Measurements from ENCODE around the gene SERPING1.

- TF ChIP-seq POLR2A (IDR thresholded peaks at IDR 0.05), result no peak
- TF ChIP-seq, protein P1, sequence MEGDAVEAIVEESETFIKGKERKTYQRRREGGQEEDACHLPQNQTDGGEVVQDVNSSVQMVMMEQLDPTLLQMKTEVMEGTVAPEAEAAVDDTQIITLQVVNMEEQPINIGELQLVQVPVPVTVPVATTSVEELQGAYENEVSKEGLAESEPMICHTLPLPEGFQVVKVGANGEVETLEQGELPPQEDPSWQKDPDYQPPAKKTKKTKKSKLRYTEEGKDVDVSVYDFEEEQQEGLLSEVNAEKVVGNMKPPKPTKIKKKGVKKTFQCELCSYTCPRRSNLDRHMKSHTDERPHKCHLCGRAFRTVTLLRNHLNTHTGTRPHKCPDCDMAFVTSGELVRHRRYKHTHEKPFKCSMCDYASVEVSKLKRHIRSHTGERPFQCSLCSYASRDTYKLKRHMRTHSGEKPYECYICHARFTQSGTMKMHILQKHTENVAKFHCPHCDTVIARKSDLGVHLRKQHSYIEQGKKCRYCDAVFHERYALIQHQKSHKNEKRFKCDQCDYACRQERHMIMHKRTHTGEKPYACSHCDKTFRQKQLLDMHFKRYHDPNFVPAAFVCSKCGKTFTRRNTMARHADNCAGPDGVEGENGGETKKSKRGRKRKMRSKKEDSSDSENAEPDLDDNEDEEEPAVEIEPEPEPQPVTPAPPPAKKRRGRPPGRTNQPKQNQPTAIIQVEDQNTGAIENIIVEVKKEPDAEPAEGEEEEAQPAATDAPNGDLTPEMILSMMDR (IDR thresholded peaks at IDR 0.05), result no peak
These were observed 12.7 kb downstream of the SERPING1 start for GRCh38 chr11:57610170-57610569.

Measured in thyroid gland (tissue), 4 donors.